ENCODE data around the gene DCDC1. TPM values are rescaled to one million over a fixed set of nuclear protein-coding genes. Genes with fewer than 3 reads are reported as not detected.

DCDC1 gene
- total RNA-seq, 4 donors from 2014 or later = 0.32 TPM; not detected in 3

- no peak for DNase-seq
- TF ChIP-seq CTCF (IDR thresholded peaks at IDR 0.05) (no peak), EP300 (IDR thresholded peaks at IDR 0.05; ENCODE audit: low read depth) (no peak), POLR2AphosphoS5 (IDR thresholded peaks at IDR 0.05) (no peak), POLR2A (IDR thresholded peaks at IDR 0.05) (no peak)
- no peaks in the 10 kb centered on the region for H3K27me3 ChIP-seq
- no peak overlapping the region for H3K27ac ChIP-seq
- no peak overlapping the region for H3K4me3 ChIP-seq
- no peaks in the 10 kb centered on the region for H3K36me3 ChIP-seq
- no peaks in the 10 kb centered on the region for H3K4me1 ChIP-seq
- no peaks in the 10 kb centered on the region for H3K9me3 ChIP-seq
- intact Hi-C loops (cut with DNase I; ENCODE audit: low total_unique reads) = no loop called here
- in situ Hi-C loops (cut with MboI; ENCODE audit: low pct_ligation_motif_present in 1 of 4, low pct_unique_long_range_greater_than_20kb in 1 of 4, low sequenced_read_pairs in 3 of 4) = no loop called here
- 75% methylated on average over 2 of the region's 2 CpGs; no CpG with 5 or more reads in 1 of the 2 donors for WGBS, 2 donors (ENCODE audit: low coverage in 1 of 2)
These were observed 550.8 kb downstream of the DCDC1 start for GRCh38 chr11:30818721-30819120.

GRCh38 chr11:30816959-30817880 lies 552.3 kb downstream of the DCDC1 start:
- H3K27me3 ChIP-seq = no peaks in the 10 kb centered on the region
- no peak overlapping the region for H3K27ac ChIP-seq
- H3K9me3 ChIP-seq = no peaks in the 10 kb centered on the region
- intact Hi-C loops (cut with DNase I; ENCODE audit: low total_unique reads) = no loop called here
- TF ChIP-seq POLR2AphosphoS5 (IDR thresholded peaks at IDR 0.05) (no peak), EP300 (IDR thresholded peaks at IDR 0.05; ENCODE audit: low read depth) (no peak), POLR2A (IDR thresholded peaks at IDR 0.05) (no peak), CTCF (IDR thresholded peaks at IDR 0.05) (no peak)
- DNase-seq = no peak
- no peaks in the 10 kb centered on the region for H3K36me3 ChIP-seq
- no peaks in the 10 kb centered on the region for H3K4me1 ChIP-seq
- 41 to 80% methylated on average over 1 to 4 of the region's 4 CpGs for WGBS, 2 donors (ENCODE audit: low coverage in 1 of 2)
- H3K4me3 ChIP-seq = no peak overlapping the region
- in situ Hi-C loops (cut with MboI; ENCODE audit: low pct_ligation_motif_present in 1 of 4, low pct_unique_long_range_greater_than_20kb in 1 of 4, low sequenced_read_pairs in 3 of 4) = no loop called here

- intact Hi-C loops (cut with DNase I; ENCODE audit: low total_unique reads) (no loop called here), in situ Hi-C loops (cut with MboI; ENCODE audit: low pct_ligation_motif_present in 1 of 4, low pct_unique_long_range_greater_than_20kb in 1 of 4, low sequenced_read_pairs in 3 of 4) (no loop called here)
- no peak for TF ChIP-seq POLR2A (IDR thresholded peaks at IDR 0.05)
- TF ChIP-seq CTCF (IDR thresholded peaks at IDR 0.05) = no peak
- TF ChIP-seq POLR2AphosphoS5 (IDR thresholded peaks at IDR 0.05) = no peak
- no peak for TF ChIP-seq EP300 (IDR thresholded peaks at IDR 0.05; ENCODE audit: low read depth)
- no peaks in the 10 kb centered on the region for H3K4me1 ChIP-seq
- WGBS, 2 donors (ENCODE audit: low coverage in 1 of 2) = 61 to 78% methylated on average over 3 to 4 of the region's 4 CpGs
- H3K27me3 ChIP-seq = no peaks in the 10 kb centered on the region
- no peak for DNase-seq
- no peak overlapping the region for H3K4me3 ChIP-seq
- H3K36me3 ChIP-seq = no peaks in the 10 kb centered on the region
- H3K27ac ChIP-seq = no peak overlapping the region
- no peaks in the 10 kb centered on the region for H3K9me3 ChIP-seq
These were observed 553.9 kb downstream of the DCDC1 start for GRCh38 chr11:30815619-30816018.

DNA sequence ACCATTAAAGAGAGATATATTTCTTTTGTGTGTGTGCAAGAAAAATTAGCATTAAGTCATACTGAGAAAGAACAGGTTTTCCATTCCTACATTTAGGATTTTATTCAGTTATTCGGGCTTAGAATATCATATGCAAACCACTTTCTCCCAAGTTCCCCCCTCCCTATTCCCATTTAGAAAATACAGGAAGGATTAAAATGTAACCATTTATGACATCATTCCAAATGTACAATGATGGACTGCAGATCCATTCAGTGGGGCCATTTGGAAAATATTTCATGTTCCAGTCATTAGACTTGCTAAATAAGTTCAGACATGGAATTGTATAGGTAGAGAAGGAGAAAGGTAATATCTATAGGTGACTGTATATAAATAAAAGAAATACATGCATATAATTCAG lies 554.8 kb downstream of the DCDC1 start:
- DNase-seq = no peak
- no peaks in the 10 kb centered on the region for H3K4me1 ChIP-seq
- no peak for TF ChIP-seq POLR2A (IDR thresholded peaks at IDR 0.05)
- no peak for TF ChIP-seq CTCF (IDR thresholded peaks at IDR 0.05)
- no peak for TF ChIP-seq POLR2AphosphoS5 (IDR thresholded peaks at IDR 0.05)
- no peak for TF ChIP-seq EP300 (IDR thresholded peaks at IDR 0.05; ENCODE audit: low read depth)
- H3K9me3 ChIP-seq = no peaks in the 10 kb centered on the region
- intact Hi-C loops (cut with DNase I; ENCODE audit: low total_unique reads) = no loop called here
- no peak overlapping the region for H3K27ac ChIP-seq
- 85 to 100% methylated on average over 1 of the region's 1 CpG for WGBS, 2 donors (ENCODE audit: low coverage in 1 of 2)
- no peaks in the 10 kb centered on the region for H3K27me3 ChIP-seq
- in situ Hi-C loops (cut with MboI; ENCODE audit: low pct_ligation_motif_present in 1 of 4, low pct_unique_long_range_greater_than_20kb in 1 of 4, low sequenced_read_pairs in 3 of 4) = no loop called here
- H3K36me3 ChIP-seq = no peaks in the 10 kb centered on the region
- H3K4me3 ChIP-seq = no peak overlapping the region

Other genes starting within 250 kb of the DCDC1 start
- 10 to 100 TPM in 2 of 4 donors, 1 to 10 TPM in 2; 5.6 to 15.3 (median 10.6) TPM for gene DNAJC24, start 121 bp upstream of the DCDC1 start, total RNA-seq
- 10 to 100 TPM in 2 of 4 donors, under 1 TPM in 1, not detected in 1; 0.80 to 46.8 (median 13.8) TPM for gene IMMP1L, start 139.9 kb upstream of the DCDC1 start, total RNA-seq
- gene ELP4, start 140.0 kb upstream of the DCDC1 start, total RNA-seq = 10 to 100 TPM; 14.2 to 46.4 (median 23.6) TPM